Measurements from ENCODE around the gene HPD.

DNA sequence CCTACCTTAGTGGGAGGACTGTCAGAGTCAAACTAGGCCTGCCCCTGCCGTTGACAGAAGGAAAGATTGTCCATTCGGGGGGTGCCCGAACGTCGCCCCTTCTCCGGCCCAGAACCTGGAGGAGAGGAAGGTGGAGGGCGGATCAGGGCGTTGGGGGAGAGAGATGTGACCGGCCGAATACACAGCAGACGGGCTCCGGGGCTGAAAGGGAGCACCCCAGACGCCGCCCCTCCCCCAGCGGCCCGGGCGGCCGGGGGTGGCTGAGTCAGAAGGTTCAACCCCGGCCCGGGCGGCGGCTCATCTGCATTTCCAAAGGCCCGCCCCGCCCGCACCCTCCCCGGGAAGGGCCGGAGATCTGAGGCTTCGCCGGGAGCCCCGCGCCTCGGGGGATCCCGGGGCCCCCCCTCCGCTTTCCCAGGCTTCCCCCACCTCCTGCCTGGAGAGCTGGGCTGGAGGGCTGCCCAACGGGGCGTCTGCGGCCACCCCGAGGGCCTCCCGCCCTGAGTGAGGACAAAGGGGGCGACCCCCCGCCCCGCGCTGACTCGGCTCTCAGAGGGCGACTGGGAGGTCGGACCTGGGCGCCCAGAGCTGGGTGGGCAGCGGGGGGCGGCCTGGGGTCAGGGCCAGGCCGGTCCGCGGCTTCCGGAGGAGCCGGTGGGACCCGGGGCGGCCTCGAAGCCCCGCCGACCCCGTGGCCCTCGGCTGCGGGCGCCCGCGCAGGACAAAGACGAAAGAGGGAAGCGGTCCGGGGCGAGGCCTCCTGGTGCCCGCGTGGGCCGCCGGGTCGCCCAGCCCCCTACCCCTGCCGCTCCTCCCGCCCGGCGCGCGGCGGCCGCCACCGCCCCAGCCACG is 58.6 kb downstream of the HPD start:
- TF ChIP-seq POLR2A (IDR thresholded peaks at IDR 0.05; ENCODE audit: low read length) = peak; percentile 63
- no peak for TF ChIP-seq GATA1 (IDR thresholded peaks at IDR 0.05; ENCODE audit: low read depth, low read length)

All from erythroblast (primary cell).